SK-N-SH treated with all-trans-retinoic acid at 6 μM for 48 hours (cell line): ENCODE measurements around the gene BHMT2.

Experiments used
- CSDC2 ChIP-seq: fragments of 250-450 bp; sonication (Bioruptor Pico); IDR thresholded peaks from 2 replicates; pipeline ENCODE4 v1.5.0; 2020; ENCODE audit warnings: mild to moderate bottlenecking, moderate library complexity
- ESRRG ChIP-seq: fragments of 250-450 bp; sonication (Bioruptor Pico); IDR thresholded peaks from 2 replicates; pipeline ENCODE4 v1.6.1; 2021; ENCODE audit warnings: mild to moderate bottlenecking
- OSR1 ChIP-seq: fragments of 250-450 bp; sonication (Bioruptor Pico); IDR thresholded peaks from 2 replicates; pipeline ENCODE4 v1.8.0; 2022; ENCODE audit warnings: moderate library complexity, mild to moderate bottlenecking, inconsistent platforms
- SNAI2 ChIP-seq: fragments of 250-450 bp; sonication (Bioruptor Pico); IDR thresholded peaks from 2 replicates; pipeline ENCODE4 v1.5.0; 2020; ENCODE audit warnings: mild to moderate bottlenecking, moderate library complexity
- ZC3H10 ChIP-seq: fragments of 250-450 bp; sonication (Bioruptor Pico); IDR thresholded peaks from 2 replicates; pipeline ENCODE4 v1.5.1; 2021; ENCODE audit warnings: mild to moderate bottlenecking, moderate library complexity
- ZFP30 ChIP-seq: fragments of 450-650 bp; formaldehyde crosslinking; IDR thresholded peaks from 2 replicates; pipeline ENCODE4 v1.5.0; 2022; ENCODE audit warnings: mild to moderate bottlenecking, moderate library complexity

DNA sequence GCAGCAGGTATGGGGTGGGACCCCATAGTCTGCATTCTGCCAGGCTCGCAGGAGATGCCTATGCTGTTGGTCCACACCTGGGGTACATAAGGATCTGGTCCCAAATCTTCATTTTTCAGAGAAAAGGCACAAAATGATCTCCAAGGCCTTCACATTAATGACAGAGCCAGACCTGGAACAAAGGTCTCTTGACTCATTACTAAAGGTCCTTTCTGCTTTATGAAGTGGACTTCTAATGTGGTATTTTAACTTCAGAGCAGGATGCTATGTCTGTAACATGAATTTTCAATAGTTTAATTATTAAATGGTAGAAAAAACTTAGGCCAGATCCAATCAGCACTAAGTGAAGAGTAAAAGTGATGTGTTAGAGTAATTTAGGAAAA lies 38.1 kb upstream of the BHMT2 start:
- no peak for TF ChIP-seq SNAI2 (CRISPR knock-in tag)
- no peak for TF ChIP-seq CSDC2 (CRISPR knock-in tag)
- no peak for TF ChIP-seq ZFP30 (CRISPR knock-in tag)
- no peak for TF ChIP-seq ESRRG (CRISPR knock-in tag)
- TF ChIP-seq OSR1, result no peak
- no peak for TF ChIP-seq ZC3H10 (CRISPR knock-in tag)
